Hematopoietic multipotent progenitor cell treated with erythropoietin and hydrocortisone succinate and interleukin-3 and kit ligand, for 4 days (in vitro differentiated cells): Measurements from ENCODE around the gene TASOR.
A peak's percentile ranks its signal among the peaks of the same experiment; 100 is the strongest.
"Not testable (repeated sequence)": the region's sequence is repeated elsewhere in the genome, so short reads cannot be mapped to it uniquely, and the experiment has no call there.

Experiments
- DNase-seq: peaks from one replicate; pipeline ENCODE4 v3.0.0-alpha.2; 2015

Gene TASOR

GRCh38 chr3:56683122-56683817, at the start of gene TASOR:
TASOR (minus strand) TSS chr3:56683265; CDS start chr3:56683006, 259 bp downstream.
- DNase-seq: peak; percentile 94

- DNase-seq: no peak
Observed at GRCh38 chr3:56732109-56732508, 49.0 kb upstream of the TASOR start.

GRCh38 chr3:56725175-56725574, 42.1 kb upstream of the TASOR start:
- peak; percentile 16 for DNase-seq

- no peak for DNase-seq
Observed at GRCh38 chr3:56724676-56725075, 41.6 kb upstream of the TASOR start.

- no peak for DNase-seq
Observed at GRCh38 chr3:56720849-56721248, 37.8 kb upstream of the TASOR start.

GRCh38 chr3:56718809-56719208, 35.7 kb upstream of the TASOR start:
- not testable (repeated sequence) for DNase-seq

- DNase-seq: no peak
Observed at GRCh38 chr3:56711344-56711743, 28.3 kb upstream of the TASOR start.

GRCh38 chr3:56707412-56707811, 24.3 kb upstream of the TASOR start:
- DNase-seq: not testable (repeated sequence)

- DNase-seq: no peak
Observed at GRCh38 chr3:56706629-56707028, 23.6 kb upstream of the TASOR start.

- DNase-seq: no peak
Observed at GRCh38 chr3:56704706-56705105, 21.6 kb upstream of the TASOR start.

- DNase-seq: peak; percentile 89
Observed at GRCh38 chr3:56702490-56703315, 19.6 kb upstream of the TASOR start.

- no peak for DNase-seq
Observed at GRCh38 chr3:56700151-56700550, 17.1 kb upstream of the TASOR start.

- peak; percentile 23 for DNase-seq
Observed at GRCh38 chr3:56694867-56695683, 12.0 kb upstream of the TASOR start.

- DNase-seq: peak; percentile 54
Observed at GRCh38 chr3:56693750-56694149, 10.7 kb upstream of the TASOR start.

- DNase-seq: peak; percentile 71
Observed at GRCh38 chr3:56692520-56693433, 9.7 kb upstream of the TASOR start.

- not testable (repeated sequence) for DNase-seq
Observed at GRCh38 chr3:56692001-56692365, 8.9 kb upstream of the TASOR start.

- DNase-seq: no peak
Observed at GRCh38 chr3:56691165-56692000, 8.3 kb upstream of the TASOR start.

GRCh38 chr3:56689303-56689702, 6.2 kb upstream of the TASOR start:
- DNase-seq: no peak

- no peak for DNase-seq
Observed at GRCh38 chr3:56688191-56688590, 5.1 kb upstream of the TASOR start.

GRCh38 chr3:56684029-56684428, 964 bp upstream of the TASOR start:
- DNase-seq: no peak

- peak; percentile 92 for DNase-seq
Observed at GRCh38 chr3:56682462-56683121, 473 bp downstream of the TASOR start.
